ENCODE results near the gene TMEM131. TPM values are rescaled to one million over a fixed set of nuclear protein-coding genes. Genes with fewer than 3 reads are reported as not detected.

Gene TMEM131
- total RNA-seq, 1 donor from 2014 or later, result 28.9 TPM

DNA sequence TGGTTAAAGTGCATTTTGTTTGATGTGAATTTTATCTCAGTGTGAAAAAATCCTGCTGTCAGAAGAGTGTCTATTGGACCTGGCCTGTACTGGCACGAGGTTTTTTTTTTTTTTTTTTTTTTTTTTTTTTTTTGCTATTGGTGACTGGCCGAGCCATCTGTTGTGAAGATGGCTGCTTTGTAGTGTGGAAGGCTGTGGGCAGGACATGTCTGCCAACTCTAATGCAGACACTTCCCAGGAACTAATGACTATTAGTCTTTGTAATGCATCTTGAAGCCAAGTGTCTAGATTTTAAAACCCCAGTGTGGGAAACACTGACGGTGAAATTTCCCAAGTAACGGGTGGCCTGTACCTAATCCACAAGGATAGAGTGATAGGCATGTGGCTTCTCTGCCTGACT is 248.0 kb downstream of the TMEM131 start:
- no peak for TF ChIP-seq CTCF (IDR thresholded peaks at IDR 0.05; ENCODE audit: borderline replicate concordance)
- H3K4me1 ChIP-seq, result peaks cover 34% of the 10 kb centered on the region
- H3K36me3 ChIP-seq, result no peaks in the 10 kb centered on the region
- no peak overlapping the region for H3K27ac ChIP-seq (replicated peaks)
- intact Hi-C loops (cut with micrococcal nuclease), result no loop called here
- H3K4me3 ChIP-seq, result no peak overlapping the region
- no peaks in the 10 kb centered on the region for H3K9me3 ChIP-seq (replicated peaks)
- DNase-seq, result no peak
- H3K27me3 ChIP-seq (ENCODE audit: low read depth), result no peaks in the 10 kb centered on the region

- TF ChIP-seq CTCF (IDR thresholded peaks at IDR 0.05; ENCODE audit: borderline replicate concordance), result no peak
- intact Hi-C loops (cut with micrococcal nuclease), result no loop called here
- Histone ChIP-seq H3K36me3 (no peaks in the 10 kb centered on the region), H3K27ac (replicated peaks) (no peak overlapping the region), H3K27me3 (ENCODE audit: low read depth) (no peaks in the 10 kb centered on the region), H3K4me1 (peaks cover 34% of the 10 kb centered on the region), H3K9me3 (replicated peaks) (no peaks in the 10 kb centered on the region), H3K4me3 (no peak overlapping the region)
- no peak for DNase-seq
Measured at GRCh38 chr2:97747285-97747684, 248.5 kb downstream of the TMEM131 start.

- H3K9me3 ChIP-seq (replicated peaks), result no peaks in the 10 kb centered on the region
- no peak for TF ChIP-seq CTCF (IDR thresholded peaks at IDR 0.05; ENCODE audit: borderline replicate concordance)
- H3K27me3 ChIP-seq (ENCODE audit: low read depth), result no peaks in the 10 kb centered on the region
- no peak overlapping the region for H3K27ac ChIP-seq (replicated peaks)
- intact Hi-C loops (cut with micrococcal nuclease), result no loop called here
- peak; percentile 7 for DNase-seq
- H3K4me3 ChIP-seq, result no peak overlapping the region
- H3K4me1 ChIP-seq, result peaks cover 30% of the 10 kb centered on the region
- H3K36me3 ChIP-seq, result no peaks in the 10 kb centered on the region
Measured at GRCh38 chr2:97745474-97746174, 250.1 kb downstream of the TMEM131 start.

DNA sequence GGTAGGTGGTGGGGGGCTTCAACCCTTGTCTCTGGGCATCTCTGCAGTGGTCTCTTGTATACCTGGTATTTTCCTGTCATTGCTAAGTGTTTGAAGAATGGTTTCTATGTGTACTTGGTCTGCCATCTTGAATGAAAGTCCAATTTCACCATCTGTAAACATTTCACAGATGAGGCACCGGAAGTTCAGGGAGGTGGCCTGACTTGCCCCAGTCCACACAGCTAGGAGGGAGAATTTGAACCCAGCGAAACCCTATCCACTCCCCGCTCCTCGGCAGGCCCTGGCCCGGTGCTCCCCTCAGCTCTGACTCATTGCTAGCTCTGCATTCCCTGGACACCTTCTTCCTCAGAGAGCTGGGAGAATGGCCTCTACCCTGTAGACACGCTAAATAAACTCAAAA is 251.8 kb downstream of the TMEM131 start:
- intact Hi-C loops (cut with micrococcal nuclease), result no loop called here
- no peak for TF ChIP-seq CTCF (IDR thresholded peaks at IDR 0.05; ENCODE audit: borderline replicate concordance)
- no peak overlapping the region for H3K27ac ChIP-seq (replicated peaks)
- no peak for DNase-seq
- H3K9me3 ChIP-seq (replicated peaks), result no peaks in the 10 kb centered on the region
- H3K4me1 ChIP-seq, result peaks cover 30% of the 10 kb centered on the region
- no peaks in the 10 kb centered on the region for H3K27me3 ChIP-seq (ENCODE audit: low read depth)
- no peak overlapping the region for H3K4me3 ChIP-seq
- no peaks in the 10 kb centered on the region for H3K36me3 ChIP-seq

DNA sequence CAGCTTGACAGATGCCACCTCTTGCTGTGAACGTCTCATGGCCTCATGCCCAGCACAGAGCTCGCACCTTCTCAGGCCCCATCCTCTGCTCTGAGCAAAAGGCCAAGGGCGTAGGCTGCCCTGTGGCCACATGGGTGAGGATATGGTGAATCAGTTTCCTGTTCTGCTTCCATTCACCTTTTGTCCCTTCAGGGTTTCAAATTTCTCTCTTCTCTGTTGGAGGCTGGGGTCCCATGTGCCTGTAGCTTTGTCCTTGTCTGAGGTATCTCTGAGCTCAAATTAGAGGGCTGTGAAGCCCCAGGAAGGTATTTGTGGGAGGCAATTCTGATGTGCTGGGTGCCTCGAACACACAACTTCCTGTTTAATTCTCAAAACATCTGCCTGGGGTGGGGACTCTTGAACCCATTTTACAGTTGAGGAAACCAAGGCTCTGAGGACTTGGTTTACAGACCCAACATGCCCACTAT is 253.3 kb downstream of the TMEM131 start:
- no peak for TF ChIP-seq CTCF (IDR thresholded peaks at IDR 0.05; ENCODE audit: borderline replicate concordance)
- Histone ChIP-seq H3K27me3 (ENCODE audit: low read depth) (no peaks in the 10 kb centered on the region), H3K9me3 (replicated peaks) (no peaks in the 10 kb centered on the region), H3K36me3 (no peaks in the 10 kb centered on the region), H3K4me1 (peaks cover 21% of the 10 kb centered on the region), H3K4me3 (no peak overlapping the region), H3K27ac (replicated peaks) (peak overlapping the region; percentile 14)
- intact Hi-C loops (cut with micrococcal nuclease), result no loop called here
- DNase-seq, result peak; percentile 44

Measured in left ventricle myocardium inferior (tissue), 1 donor.